ENCODE measurements around the gene CD40LG. TPM values are rescaled to one million over a fixed set of nuclear protein-coding genes. Genes with fewer than 3 reads are reported as not detected.

CD40LG gene
- total RNA-seq, 1 experiment from 2014 or later = not detected

- Histone ChIP-seq H3K4me1 (replicated peaks; ENCODE audit: insufficient read depth) (no peaks in the 10 kb centered on the region), H3F3A (ENCODE audit: insufficient read depth, low read depth) (no peaks in the 10 kb centered on the region), H3K36me3 (ENCODE audit: low read depth) (no peaks in the 10 kb centered on the region), H3K9me2 (ENCODE audit: insufficient read depth) (no peaks in the 10 kb centered on the region), H3K27me3 (ENCODE audit: insufficient read depth, low read depth) (peaks cover 41% of the 10 kb centered on the region), H4K20me1 (ENCODE audit: insufficient read depth) (no peaks in the 10 kb centered on the region), H3K4me3 (no peak overlapping the region), H3K79me2 (ENCODE audit: low read depth) (no peaks in the 10 kb centered on the region), H3K27ac (no peak overlapping the region), H3K4me2 (no peak overlapping the region), H3K9me3 (ENCODE audit: insufficient read depth, low read depth) (no peaks in the 10 kb centered on the region; the same call in 1 of the 2 replicates), H2AFZ (no peak overlapping the region)
- ChIA-PET POLR2A (ENCODE audit: unreplicated experiment) (no interaction called here), CTCF (no interaction called here)
- no peak for DNase-seq
- TF ChIP-seq EZH2 (IDR thresholded peaks at IDR 0.05; ENCODE audit: low read depth) (no peak), CTCF (conservative IDR thresholded peaks at IDR 0.05) (no peak)
- intact Hi-C loops (cut with micrococcal nuclease; ENCODE audit: unreplicated experiment) = no loop called here
- BruUV-seq (replicated peaks) = no TSS peak
Measured at GRCh38 chrX:136658151-136658550, 10.2 kb downstream of the CD40LG start.

- no peak for DNase-seq
- ChIA-PET POLR2A (ENCODE audit: unreplicated experiment) (no interaction called here), CTCF (no interaction called here)
- Histone ChIP-seq H3K27me3 (ENCODE audit: insufficient read depth, low read depth) (peaks cover 38% of the 10 kb centered on the region), H3K36me3 (ENCODE audit: low read depth) (no peaks in the 10 kb centered on the region), H3K4me1 (replicated peaks; ENCODE audit: insufficient read depth) (no peaks in the 10 kb centered on the region), H3K4me2 (no peak overlapping the region), H3K79me2 (ENCODE audit: low read depth) (no peaks in the 10 kb centered on the region), H4K20me1 (ENCODE audit: insufficient read depth) (no peaks in the 10 kb centered on the region), H3K9me2 (ENCODE audit: insufficient read depth) (no peaks in the 10 kb centered on the region), H3F3A (ENCODE audit: insufficient read depth, low read depth) (no peaks in the 10 kb centered on the region), H3K27ac (no peak overlapping the region), H3K4me3 (no peak overlapping the region), H2AFZ (no peak overlapping the region), H3K9me3 (ENCODE audit: insufficient read depth, low read depth) (no peaks in the 10 kb centered on the region; the same call in 1 of the 2 replicates)
- intact Hi-C loops (cut with micrococcal nuclease; ENCODE audit: unreplicated experiment) = no loop called here
- TF ChIP-seq CTCF (conservative IDR thresholded peaks at IDR 0.05) (no peak), EZH2 (IDR thresholded peaks at IDR 0.05; ENCODE audit: low read depth) (no peak)
- no TSS peak for BruUV-seq (replicated peaks)
Measured at GRCh38 chrX:136659174-136659573, 11.2 kb downstream of the CD40LG start.

GRCh38 chrX:136660896-136661295 lies 12.9 kb downstream of the CD40LG start:
- intact Hi-C loops (cut with micrococcal nuclease; ENCODE audit: unreplicated experiment) = no loop called here
- Histone ChIP-seq H3K4me2 (no peak overlapping the region), H3K4me1 (replicated peaks; ENCODE audit: insufficient read depth) (no peaks in the 10 kb centered on the region), H3K4me3 (no peak overlapping the region), H3K9me2 (ENCODE audit: insufficient read depth) (no peaks in the 10 kb centered on the region), H2AFZ (no peak overlapping the region), H3K36me3 (ENCODE audit: low read depth) (no peaks in the 10 kb centered on the region), H3F3A (ENCODE audit: insufficient read depth, low read depth) (no peaks in the 10 kb centered on the region), H3K27ac (no peak overlapping the region), H4K20me1 (ENCODE audit: insufficient read depth) (no peaks in the 10 kb centered on the region), H3K9me3 (ENCODE audit: insufficient read depth, low read depth) (peaks cover 4% of the 10 kb centered on the region; the same call in 1 of the 2 replicates), H3K27me3 (ENCODE audit: insufficient read depth, low read depth) (peaks cover 21% of the 10 kb centered on the region), H3K79me2 (ENCODE audit: low read depth) (no peaks in the 10 kb centered on the region)
- BruUV-seq (replicated peaks) = no TSS peak
- POLR2A ChIA-PET (ENCODE audit: unreplicated experiment) = no interaction called here
- no peak for DNase-seq
- TF ChIP-seq EZH2 (IDR thresholded peaks at IDR 0.05; ENCODE audit: low read depth) (no peak), CTCF (conservative IDR thresholded peaks at IDR 0.05) (no peak)
- CTCF ChIA-PET = no interaction called here

All from PC-9 (cell line).